Calu3 (cell line): Measurements from ENCODE around the gene KRTAP10-12. TPM values are rescaled to one million over a fixed set of nuclear protein-coding genes. Genes with fewer than 3 reads are reported as not detected.

Experiments
- BruUV-seq: library from RNA; stranded (reverse); fragments of 400-500 nt; replicated peaks from 2 replicates; lab custom pipeline; 2021; lab: Mats Ljungman, UMichigan
- CTCF ChIA-PET: fragments of 300-600 bp; sonication (Branson Sonifier 250); formaldehyde crosslinking; loops from one replicate; lab custom pipeline; 2022; ENCODE audit warnings: antibody characterized with exemption; lab: Charles Lee
- DNase-seq: peaks from one replicate; pipeline ENCODE4 v3.0.0; 2022
- H3K27ac Mint-ChIP-seq: one replicate; pipeline ENCODE4 v1.8.0; 2022; ENCODE audit warnings: mixed read lengths; ENCODE audit not compliant: unreplicated experiment
- H3K27me3 Mint-ChIP-seq: one replicate; pipeline ENCODE4 v1.8.0; 2022; ENCODE audit warnings: mixed read lengths; ENCODE audit not compliant: unreplicated experiment
- H3K36me3 Mint-ChIP-seq: one replicate; pipeline ENCODE4 v1.8.0; 2022; ENCODE audit warnings: mild to moderate bottlenecking, moderate library complexity, mixed read lengths; ENCODE audit not compliant: insufficient read depth, unreplicated experiment
- H3K4me1 Mint-ChIP-seq: one replicate; pipeline ENCODE4 v1.8.0; 2022; ENCODE audit warnings: mild to moderate bottlenecking, low read depth, mixed read lengths; ENCODE audit not compliant: unreplicated experiment
- H3K4me3 Mint-ChIP-seq: one replicate; pipeline ENCODE4 v1.8.0; 2022; ENCODE audit warnings: mild to moderate bottlenecking, low read depth, moderate library complexity, mixed read lengths; ENCODE audit not compliant: unreplicated experiment
- H3K9me3 Mint-ChIP-seq: one replicate; pipeline ENCODE4 v1.8.0; 2022; ENCODE audit warnings: low read depth, mixed read lengths; ENCODE audit not compliant: unreplicated experiment
- intact Hi-C: fragments of 100-400 bp; cut with micrococcal nuclease; formaldehyde crosslinking; loops from one replicate; pipeline ENCODE4 v1.10.0; 2022; ENCODE audit not compliant: unreplicated experiment
- total RNA-seq: library from RNA; stranded (reverse); gene quantifications from 2 replicates; pipeline ENCODE4 v1.2.3, GENCODE V29; 2022
- TF ChIP-seq, protein P1 (sequence below): fragments of 200-600 bp; IDR thresholded peaks from one replicate; pipeline ENCODE4 v1.8.0; 2022; ENCODE audit warnings: antibody characterized with exemption; ENCODE audit not compliant: unreplicated experiment

KRTAP10-12 gene
- total RNA-seq, 1 experiment from 2014 or later: not detected

DNA sequence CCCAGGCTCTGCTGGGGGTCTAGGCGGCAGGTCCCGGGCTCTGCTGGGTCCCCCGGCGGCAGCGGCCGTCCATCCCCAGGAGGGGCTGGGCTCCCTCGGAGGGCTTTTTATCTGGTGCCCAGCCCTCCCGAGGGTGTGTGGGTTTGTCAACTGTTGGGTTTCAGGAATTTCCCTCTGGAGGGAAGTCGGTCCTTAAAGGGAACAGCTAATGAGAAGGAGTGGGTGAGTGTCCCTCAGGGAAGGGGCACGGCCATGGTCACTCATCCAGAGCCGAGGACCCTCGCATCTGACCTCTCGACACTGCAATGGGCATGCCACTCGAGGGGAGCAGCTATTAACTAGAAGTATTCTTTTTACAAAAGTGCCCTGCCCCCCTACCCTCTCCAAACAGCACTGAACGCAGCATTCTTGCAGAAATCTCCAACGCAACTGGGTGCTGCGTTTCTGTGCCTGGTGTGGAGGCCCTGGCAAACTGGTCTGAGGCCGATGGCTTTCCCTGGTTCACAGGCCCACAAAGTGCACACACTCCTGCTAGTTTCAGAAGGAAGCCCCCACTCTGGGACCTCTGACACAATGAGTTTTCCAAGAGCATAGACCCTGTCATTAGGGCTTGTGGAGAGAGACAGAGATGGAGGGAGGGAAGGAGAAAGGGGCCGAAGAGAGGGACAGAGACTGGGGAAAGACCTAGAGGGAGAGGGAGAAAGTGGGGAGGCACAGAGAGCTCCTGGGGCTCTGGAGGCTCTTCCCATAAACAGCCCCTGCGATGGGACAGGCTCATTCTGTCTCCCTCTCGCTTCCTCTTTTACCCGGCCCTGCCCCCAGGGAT, 15.4 kb downstream of the KRTAP10-12 start:
- TF ChIP-seq, protein P1, sequence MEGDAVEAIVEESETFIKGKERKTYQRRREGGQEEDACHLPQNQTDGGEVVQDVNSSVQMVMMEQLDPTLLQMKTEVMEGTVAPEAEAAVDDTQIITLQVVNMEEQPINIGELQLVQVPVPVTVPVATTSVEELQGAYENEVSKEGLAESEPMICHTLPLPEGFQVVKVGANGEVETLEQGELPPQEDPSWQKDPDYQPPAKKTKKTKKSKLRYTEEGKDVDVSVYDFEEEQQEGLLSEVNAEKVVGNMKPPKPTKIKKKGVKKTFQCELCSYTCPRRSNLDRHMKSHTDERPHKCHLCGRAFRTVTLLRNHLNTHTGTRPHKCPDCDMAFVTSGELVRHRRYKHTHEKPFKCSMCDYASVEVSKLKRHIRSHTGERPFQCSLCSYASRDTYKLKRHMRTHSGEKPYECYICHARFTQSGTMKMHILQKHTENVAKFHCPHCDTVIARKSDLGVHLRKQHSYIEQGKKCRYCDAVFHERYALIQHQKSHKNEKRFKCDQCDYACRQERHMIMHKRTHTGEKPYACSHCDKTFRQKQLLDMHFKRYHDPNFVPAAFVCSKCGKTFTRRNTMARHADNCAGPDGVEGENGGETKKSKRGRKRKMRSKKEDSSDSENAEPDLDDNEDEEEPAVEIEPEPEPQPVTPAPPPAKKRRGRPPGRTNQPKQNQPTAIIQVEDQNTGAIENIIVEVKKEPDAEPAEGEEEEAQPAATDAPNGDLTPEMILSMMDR: no peak
- Mint-ChIP-seq H3K9me3 (no peaks in the 10 kb centered on the region), H3K36me3 (no peaks in the 10 kb centered on the region), H3K4me1 (no peaks in the 10 kb centered on the region), H3K27ac (no peak overlapping the region), H3K4me3 (no peak overlapping the region), H3K27me3 (peaks cover 88% of the 10 kb centered on the region)
- intact Hi-C loops: no loop called here
- no peak for DNase-seq
- CTCF ChIA-PET: interaction anchor here (1.3 kb wide), 1 partner anchor 47 kb away, joined by 8 read pairs; no protein-coding TSS in a partner anchor
- no TSS peak for BruUV-seq

DNA sequence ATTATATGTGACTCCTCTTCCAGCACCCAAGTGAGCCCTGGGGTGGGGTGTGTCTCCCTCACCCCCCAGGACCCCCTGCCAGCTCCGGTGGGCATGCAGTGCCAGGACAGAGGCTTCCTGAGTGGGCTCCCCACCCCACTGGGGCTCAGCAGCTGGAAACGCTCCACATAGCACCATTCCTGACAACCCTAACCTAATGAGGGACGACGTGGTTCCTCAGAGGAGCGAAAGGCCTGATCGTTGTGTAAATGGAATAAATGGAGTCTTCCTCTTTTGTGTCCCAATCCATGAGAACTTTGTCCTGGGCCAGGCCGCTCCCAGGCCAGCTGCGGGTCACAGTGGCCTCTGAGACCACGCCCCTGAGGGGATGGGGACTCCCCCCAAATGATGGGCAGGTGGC, 16.2 kb downstream of the KRTAP10-12 start:
- TF ChIP-seq, protein P1: no peak
- no peak for DNase-seq
- BruUV-seq: no TSS peak
- no peaks in the 10 kb centered on the region for H3K9me3 Mint-ChIP-seq
- H3K36me3 Mint-ChIP-seq: no peaks in the 10 kb centered on the region
- CTCF ChIA-PET: no interaction called here
- no peaks in the 10 kb centered on the region for H3K4me1 Mint-ChIP-seq
- intact Hi-C loops: no loop called here
- no peak overlapping the region for H3K27ac Mint-ChIP-seq
- H3K27me3 Mint-ChIP-seq: peaks cover 87% of the 10 kb centered on the region
- H3K4me3 Mint-ChIP-seq: no peak overlapping the region

DNA sequence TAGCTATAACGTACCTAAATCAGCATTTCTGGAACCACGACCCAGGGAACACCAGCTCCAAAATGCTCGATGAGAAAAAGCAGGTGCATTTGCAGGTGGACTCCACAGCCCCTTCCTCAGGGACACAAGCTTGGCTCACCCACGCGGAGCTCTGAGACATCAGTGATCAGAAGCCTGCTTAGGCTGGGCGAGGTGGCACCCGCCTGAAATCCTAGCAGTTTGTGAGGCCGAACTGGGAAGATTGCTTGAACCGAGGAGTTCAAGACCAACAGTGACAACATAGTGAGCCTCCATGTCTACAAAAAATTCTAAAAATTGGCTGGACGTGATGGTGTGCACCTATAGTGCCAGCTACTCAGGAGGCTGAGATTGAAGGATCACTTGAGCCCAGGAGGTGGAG, 16.9 kb downstream of the KRTAP10-12 start:
- no peaks in the 10 kb centered on the region for H3K9me3 Mint-ChIP-seq
- CTCF ChIA-PET: no interaction called here
- intact Hi-C loops: no loop called here
- no peaks in the 10 kb centered on the region for H3K4me1 Mint-ChIP-seq
- H3K27me3 Mint-ChIP-seq: peaks cover 87% of the 10 kb centered on the region
- TF ChIP-seq, protein P1: no peak
- H3K36me3 Mint-ChIP-seq: no peaks in the 10 kb centered on the region
- no peak for DNase-seq
- no peak overlapping the region for H3K27ac Mint-ChIP-seq
- no TSS peak for BruUV-seq
- H3K4me3 Mint-ChIP-seq: no peak overlapping the region

DNA sequence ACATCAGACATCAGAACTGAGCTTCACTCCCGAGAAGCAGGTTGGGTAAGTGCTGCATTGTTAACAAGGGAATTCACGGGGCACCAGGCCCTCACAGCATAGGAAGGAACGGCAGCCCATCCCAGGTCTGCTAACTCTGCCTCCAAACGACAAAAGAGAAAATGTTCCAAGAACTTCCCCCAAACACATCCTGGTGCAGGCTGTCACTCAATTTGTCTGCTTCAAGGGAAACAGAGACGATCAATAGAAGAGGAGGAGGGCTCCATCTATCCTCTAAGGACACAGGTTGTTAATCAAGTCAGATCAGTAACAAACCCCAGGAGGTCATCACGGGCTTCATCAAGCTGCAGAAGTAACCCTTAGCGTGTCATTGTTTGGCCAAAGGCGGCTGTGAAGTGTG, 17.9 kb downstream of the KRTAP10-12 start:
- H3K27me3 Mint-ChIP-seq: peaks cover 89% of the 10 kb centered on the region
- no peak for DNase-seq
- TF ChIP-seq, protein P1: no peak
- no peaks in the 10 kb centered on the region for H3K9me3 Mint-ChIP-seq
- CTCF ChIA-PET: no interaction called here
- H3K36me3 Mint-ChIP-seq: no peaks in the 10 kb centered on the region
- BruUV-seq: no TSS peak
- H3K4me1 Mint-ChIP-seq: no peaks in the 10 kb centered on the region
- H3K4me3 Mint-ChIP-seq: no peak overlapping the region
- no peak overlapping the region for H3K27ac Mint-ChIP-seq
- intact Hi-C loops: no loop called here
